DOHH2 (cell line): ENCODE data around the gene ASPHD1.

Experiments
- CTCF ChIP-seq: fragments of 200-600 bp; sonication (generic); IDR thresholded peaks from one replicate; pipeline ENCODE4 v1.5.1; 2014; ENCODE audit warnings: antibody characterized with exemption, mild to moderate bottlenecking, low read depth, low read length; ENCODE audit not compliant: poor library complexity, severe bottlenecking
- EZH2phosphoT487 ChIP-seq: fragments of 200-600 bp; sonication (generic); IDR thresholded peaks from 2 replicates; pipeline ENCODE4 v1.6.1; 2017; ENCODE audit warnings: borderline replicate concordance, mild to moderate bottlenecking, antibody characterized with exemption, low read length, moderate library complexity, mixed read lengths

- no peak for TF ChIP-seq CTCF
- TF ChIP-seq EZH2phosphoT487, result no peak
These were observed 6.7 kb upstream of the ASPHD1 start for GRCh38 chr16:29893553-29893952.
